Lower leg skin (tissue), 3 donors: ENCODE results near the gene DBP.

Experiments used
- CTCF ChIP-seq, 3 donors: fragments of 450-650 bp; IDR thresholded peaks; one replicate each; pipeline ENCODE4 v1.5.1; 2016; ENCODE audit warnings: antibody characterized with exemption in 3 of 3, mild to moderate bottlenecking in 3 of 3, moderate library complexity in 2 of 3
- POLR2A ChIP-seq, 2 donors: fragments of 450-650 bp; IDR thresholded peaks; one replicate each; pipeline ENCODE4 v1.6.1; 2016 to 2017; ENCODE audit warnings: antibody characterized with exemption in 2 of 2, mild to moderate bottlenecking in 1 of 2, moderate library complexity in 1 of 2

- no peak for TF ChIP-seq POLR2A (IDR thresholded peaks at IDR 0.05)
- TF ChIP-seq CTCF (IDR thresholded peaks at IDR 0.05): no peak
Measured at GRCh38 chr19:48635263-48635965, 1.8 kb downstream of the DBP start.
